ENCODE measurements around the gene PPFIA1.
"Not testable (repeated sequence)": the region's sequence is repeated elsewhere in the genome, so short reads cannot be mapped to it uniquely, and the experiment has no call there.

PPFIA1 gene

DNA sequence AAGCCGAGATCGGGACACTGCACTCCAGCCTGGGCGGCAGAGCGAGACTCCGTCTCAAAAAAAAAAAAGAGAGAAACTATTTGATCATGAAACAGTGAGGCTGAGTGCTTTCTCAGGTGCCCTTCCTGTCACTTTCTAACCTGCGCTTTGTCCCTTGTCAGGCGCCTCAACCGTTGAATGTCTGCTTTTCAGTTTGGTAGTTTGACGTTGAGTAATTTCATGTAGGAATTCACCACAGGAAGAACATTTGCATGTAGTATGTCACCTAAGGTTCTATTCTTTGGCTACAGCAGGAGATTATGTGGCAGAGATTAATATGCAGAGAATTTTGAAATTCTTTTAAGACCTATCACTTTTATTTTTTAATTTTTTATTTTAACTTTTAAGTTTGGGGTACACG is 57.2 kb downstream of the PPFIA1 start:
- no peak for DNase-seq

- DNase-seq: no peak
These were observed 58.1 kb downstream of the PPFIA1 start for GRCh38 chr11:70328556-70328955.

DNA sequence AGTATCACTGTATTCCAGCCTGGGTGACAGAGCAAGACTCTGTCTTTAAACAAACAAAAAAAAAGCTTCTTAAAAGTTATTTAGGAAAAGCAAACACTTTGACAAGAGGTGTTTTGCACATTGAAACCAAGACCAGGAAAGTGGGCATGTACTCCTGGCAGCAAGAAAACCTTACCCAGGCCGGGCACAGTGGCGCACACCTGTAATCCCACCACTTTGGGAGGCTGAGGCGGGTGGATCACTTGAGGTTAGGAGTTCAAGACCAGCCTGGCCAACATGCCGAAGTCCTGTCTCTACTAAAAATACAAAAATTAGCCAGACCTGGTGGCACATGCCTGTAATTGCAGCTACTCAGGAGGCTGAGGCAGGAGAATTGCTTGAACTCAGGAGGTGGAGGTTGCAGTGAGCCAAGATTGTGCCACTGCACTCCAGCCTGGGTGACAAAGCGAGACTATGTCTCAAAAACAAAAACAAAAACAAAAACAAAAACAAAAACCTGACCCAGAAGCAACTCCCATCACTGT is 60.9 kb downstream of the PPFIA1 start:
- not testable (repeated sequence) for DNase-seq

- DNase-seq: no peak
These were observed 61.4 kb downstream of the PPFIA1 start for GRCh38 chr11:70331901-70332300.

GRCh38 chr11:70332567-70332966 is 62.1 kb downstream of the PPFIA1 start:
- no peak for DNase-seq

DNA sequence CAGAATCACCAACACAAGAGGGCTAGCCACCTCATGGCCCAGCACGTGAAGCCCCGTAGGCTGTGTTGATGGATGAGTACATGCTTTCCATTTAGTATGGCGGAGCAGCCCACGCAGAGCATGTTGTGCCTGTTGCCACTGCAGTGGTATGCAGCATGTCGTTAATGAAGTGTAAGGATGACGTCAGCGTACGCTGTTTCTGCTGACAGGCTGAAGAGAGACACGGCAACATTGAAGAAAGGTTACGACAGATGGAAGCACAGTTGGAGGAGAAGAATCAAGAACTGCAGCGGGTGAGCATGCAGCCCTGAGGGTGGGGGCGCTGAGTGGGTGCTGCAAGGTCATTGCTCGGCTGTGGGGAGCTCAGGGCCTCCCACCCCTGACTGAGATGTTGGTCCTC is 62.8 kb downstream of the PPFIA1 start:
- no peak for DNase-seq

GRCh38 chr11:70334351-70334995 is 64.0 kb downstream of the PPFIA1 start:
- no peak for DNase-seq

GRCh38 chr11:70335511-70335910 is 65.0 kb downstream of the PPFIA1 start:
- no peak for DNase-seq

GRCh38 chr11:70338594-70338993 is 68.1 kb downstream of the PPFIA1 start:
- no peak for DNase-seq

- no peak for DNase-seq
These were observed 68.6 kb downstream of the PPFIA1 start for GRCh38 chr11:70339066-70339465.

- no peak for DNase-seq
These were observed 71.5 kb downstream of the PPFIA1 start for GRCh38 chr11:70341881-70342429.

- no peak for DNase-seq
These were observed 73.1 kb downstream of the PPFIA1 start for GRCh38 chr11:70343636-70344035.

DNA sequence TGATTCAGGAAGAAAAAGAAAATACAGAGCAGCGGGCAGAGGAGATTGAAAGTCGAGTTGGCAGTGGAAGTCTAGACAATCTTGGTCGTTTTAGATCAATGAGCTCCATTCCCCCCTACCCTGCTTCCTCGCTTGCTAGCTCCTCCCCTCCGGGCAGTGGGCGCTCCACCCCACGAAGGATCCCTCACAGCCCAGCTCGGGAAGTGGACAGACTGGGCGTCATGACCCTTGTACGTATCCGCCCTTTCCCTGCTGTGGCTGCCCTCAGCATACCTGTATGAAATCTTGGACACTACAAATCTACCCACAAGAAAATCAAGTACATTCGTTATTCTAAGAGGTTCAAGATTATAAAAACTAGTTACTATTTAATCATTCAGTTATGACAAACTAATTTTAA is 77.7 kb downstream of the PPFIA1 start:
- no peak for DNase-seq

GRCh38 chr11:70348608-70349007 is 78.1 kb downstream of the PPFIA1 start:
- DNase-seq: no peak

GRCh38 chr11:70351646-70352045 is 81.2 kb downstream of the PPFIA1 start:
- DNase-seq: no peak

GRCh38 chr11:70352100-70352499 is 81.6 kb downstream of the PPFIA1 start:
- no peak for DNase-seq

- DNase-seq: no peak
These were observed 82.1 kb downstream of the PPFIA1 start for GRCh38 chr11:70352601-70353000.

DNA sequence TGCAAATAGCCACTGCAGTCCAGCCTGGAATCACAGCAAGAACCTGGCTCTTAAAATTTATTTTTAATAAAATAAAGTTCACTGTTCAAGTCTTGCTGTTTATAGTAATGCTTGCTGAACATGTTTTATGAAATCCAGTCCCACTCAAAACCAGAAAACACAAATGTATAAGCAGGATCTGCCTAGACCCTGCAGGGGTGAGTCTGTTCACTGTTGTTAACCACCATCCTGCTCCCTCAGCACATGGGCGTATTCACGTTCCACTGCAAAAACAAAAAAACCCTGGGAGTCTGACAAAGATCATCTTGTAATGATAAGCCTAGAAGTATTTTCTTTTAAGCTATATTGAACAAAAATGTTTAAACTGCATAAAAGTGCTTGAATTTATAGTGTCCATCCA is 82.8 kb downstream of the PPFIA1 start:
- DNase-seq: no peak

DNA sequence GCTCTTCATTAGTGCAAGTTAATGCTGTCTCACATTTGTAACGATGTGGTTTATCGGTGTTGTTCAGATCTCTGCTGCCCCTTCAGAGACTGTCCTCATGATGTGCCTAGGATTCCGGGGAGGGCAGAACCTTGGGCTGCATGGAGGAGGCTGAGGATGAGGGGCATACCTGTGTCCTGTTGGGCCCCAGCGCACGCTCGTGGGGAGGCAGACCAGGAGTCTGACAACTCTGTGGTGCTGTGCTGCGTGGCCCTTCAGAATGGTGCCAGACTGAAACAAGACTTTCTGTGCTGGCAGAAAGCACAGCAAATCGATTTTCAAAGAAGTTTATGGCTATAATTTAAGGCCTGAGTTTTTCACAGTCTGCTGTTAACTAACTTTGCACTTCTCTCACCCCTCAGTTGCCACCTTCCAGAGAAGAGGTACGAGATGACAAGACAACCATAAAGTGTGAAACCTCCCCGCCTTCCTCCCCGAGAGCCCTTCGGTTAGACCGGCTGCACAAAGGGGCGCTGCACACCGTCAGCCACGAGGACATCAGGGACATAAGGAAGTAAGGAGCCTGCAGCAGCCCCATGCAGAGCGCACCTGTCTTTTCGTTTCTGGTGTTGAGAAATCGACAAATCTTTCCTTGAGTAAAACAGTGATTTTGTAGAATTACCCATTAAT is 83.5 kb downstream of the PPFIA1 start:
- no peak for DNase-seq

- DNase-seq: no peak
These were observed 84.1 kb downstream of the PPFIA1 start for GRCh38 chr11:70354629-70355028.

GRCh38 chr11:70358753-70359152 is 88.3 kb downstream of the PPFIA1 start:
- DNase-seq: no peak

DNA sequence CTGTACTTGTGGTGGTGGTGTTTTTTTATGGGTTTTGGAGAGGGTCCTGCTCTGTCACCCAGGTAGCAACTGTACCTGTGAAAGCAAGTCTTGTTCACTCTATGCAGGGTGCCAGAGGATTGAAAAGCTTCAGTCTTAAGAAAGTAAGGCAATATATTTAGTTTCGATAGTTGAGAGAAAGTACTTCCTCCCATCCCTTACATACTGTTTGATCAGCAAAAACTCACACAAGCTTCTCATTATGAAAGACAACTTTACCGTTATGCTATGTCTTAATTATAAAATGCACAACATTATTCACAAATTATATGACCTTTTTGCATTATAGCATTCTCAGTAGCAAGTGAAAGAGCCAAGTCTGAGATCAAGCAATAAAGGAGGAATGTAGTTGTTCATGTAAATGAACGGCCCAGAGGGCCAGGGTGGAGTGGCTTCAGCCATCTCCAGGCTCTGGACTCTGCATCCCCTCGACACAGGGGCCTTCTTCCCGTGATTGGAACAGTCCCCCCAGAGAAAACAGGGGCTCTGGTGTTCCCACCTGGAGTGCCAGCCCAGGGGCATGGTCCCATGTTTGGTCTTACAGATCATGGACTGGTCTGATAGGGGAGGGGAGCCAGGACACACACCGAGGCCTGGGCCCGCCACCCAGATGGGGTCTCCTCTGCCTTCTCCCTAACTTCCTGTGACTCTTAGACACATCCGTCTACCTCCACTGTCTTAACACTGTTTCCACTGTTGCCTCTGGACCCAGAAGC is 89.1 kb downstream of the PPFIA1 start:
- no peak for DNase-seq

- no peak for DNase-seq
These were observed 89.7 kb downstream of the PPFIA1 start for GRCh38 chr11:70360211-70360610.

- DNase-seq: no peak
These were observed 93.7 kb downstream of the PPFIA1 start for GRCh38 chr11:70364178-70364577.
